H1 (cell line): ENCODE data around the gene C1orf87. TPM values are rescaled to one million over a fixed set of nuclear protein-coding genes. Genes with fewer than 3 reads are reported as not detected.

Experiments used
- CTCF ChIA-PET: fragments of 300-600 bp; sonication (Branson Sonifier 250); formaldehyde crosslinking; loops from one replicate; lab custom pipeline; 2021; ENCODE audit not compliant: partially characterized antibody; lab: Charles Lee
- POLR2A ChIA-PET: fragments of 300-600 bp; sonication (Branson Sonifier 250); formaldehyde crosslinking; loops from one replicate; lab custom pipeline; 2021; ENCODE audit warnings: inconsistent platforms; ENCODE audit not compliant: partially characterized antibody; lab: Charles Lee
- DNase-seq, 2 experiments: peaks; one replicate each; pipeline versions ENCODE4 v3.0.0 to v3.0.0-alpha.2; 2010 to 2022; ENCODE audit warnings: low spot score in 2 of 2, low read depth in 1 of 2, mixed read lengths in 1 of 2
- FAIRE-seq: peaks from 2 replicates; lab custom pipeline; 2011; peaks lifted over from hg19 to GRCh38; lab: Jason Lieb, UNC
- H2AFZ ChIP-seq: 2 replicates; pipeline ENCODE4 v1.8.1; 2012; ENCODE audit warnings: low read length, inconsistent platforms
- H2AK5ac ChIP-seq: 2 replicates; pipeline ENCODE4 v1.6.1; 2013; ENCODE audit warnings: low read depth, low read length
- H2BK120ac ChIP-seq: replicated peaks from 2 replicates; pipeline ENCODE3; 2013; ENCODE audit warnings: low read depth, low read length, inconsistent platforms
- H2BK12ac ChIP-seq: 2 replicates; pipeline ENCODE4 v1.6.1; 2013; ENCODE audit warnings: low read depth, low read length
- H2BK15ac ChIP-seq: 2 replicates; pipeline ENCODE4 v1.6.1; 2013; ENCODE audit warnings: low read length
- H2BK20ac ChIP-seq: 2 replicates; pipeline ENCODE4 v1.6.1; 2013; ENCODE audit warnings: low read length
- H2BK5ac ChIP-seq: 2 replicates; pipeline ENCODE4 v1.6.1; 2013; ENCODE audit warnings: low read depth, low read length
- H3K14ac ChIP-seq: 2 replicates; pipeline ENCODE4 v1.6.1; 2013; ENCODE audit warnings: inconsistent platforms; ENCODE audit not compliant: insufficient read length
- H3K18ac ChIP-seq: 2 replicates; pipeline ENCODE4 v1.6.1; 2013; ENCODE audit warnings: low read length; ENCODE audit errors: extremely low read depth
- H3K23ac ChIP-seq: 2 replicates; pipeline ENCODE4 v1.6.1; 2013; ENCODE audit warnings: inconsistent platforms; ENCODE audit not compliant: insufficient read length
- H3K23me2 ChIP-seq: 2 replicates; pipeline ENCODE4 v1.6.1; 2013; ENCODE audit warnings: low read depth, low read length
- H3K27ac ChIP-seq: 2 replicates; pipeline ENCODE4 v1.6.1; 2011; ENCODE audit warnings: low read depth, low read length, inconsistent platforms
- H3K27me3 ChIP-seq, 4 experiments: replicated peaks in 1 of 4; 1 replicate in 1 of 4; 2 replicates in 3 of 4; pipeline versions ENCODE4 v1.6.1 to v1.8.1; 2011 to 2013; ENCODE audit warnings: low read length in 3 of 4, mild to moderate bottlenecking in 3 of 4, inconsistent platforms in 2 of 4, mixed read lengths in 2 of 4, moderate library complexity in 1 of 4; ENCODE audit not compliant: control insufficient read depth in 3 of 4, insufficient read depth in 3 of 4; ENCODE audit errors: extremely low read depth in 1 of 4
- H3K36me3 ChIP-seq, 4 experiments: 2 replicates each; pipeline versions ENCODE4 v1.6.1 to v1.8.1; 2011 to 2013; ENCODE audit warnings: mild to moderate bottlenecking in 4 of 4, low read length in 3 of 4, moderate library complexity in 2 of 4, control low read depth in 1 of 4, inconsistent platforms in 1 of 4; ENCODE audit not compliant: insufficient read depth in 4 of 4, control insufficient read depth in 2 of 4
- H3K4ac ChIP-seq: replicated peaks from 2 replicates; pipeline ENCODE3; 2013; ENCODE audit warnings: low read length, low read depth, mixed read lengths, inconsistent platforms; ENCODE audit not compliant: insufficient read length
- H3K4me1 ChIP-seq, 4 experiments: replicated peaks in 1 of 4; 1 replicate in 1 of 4; 2 replicates in 3 of 4; pipeline versions ENCODE4 v1.6.1 to v1.8.1; 2011 to 2013; ENCODE audit warnings: low read length in 3 of 4, inconsistent platforms in 2 of 4, mixed read lengths in 1 of 4; ENCODE audit not compliant: insufficient read depth in 4 of 4, control insufficient read depth in 3 of 4
- H3K4me2 ChIP-seq, 2 experiments: 2 replicates each; pipeline versions ENCODE4 v1.6.1 to v1.8.1; 2011 to 2013; ENCODE audit warnings: low read depth in 2 of 2, low read length in 2 of 2, control low read depth in 1 of 2, inconsistent platforms in 1 of 2, mild to moderate bottlenecking in 1 of 2; ENCODE audit not compliant: insufficient read depth in 1 of 2
- H3K4me3 ChIP-seq, 4 experiments: fragments of 200-600, 300-600 bp in 1 of 4; sonication (generic), shearing (Covaris generic), sonication (Bioruptor Twin) in 1 of 4; 2 replicates each; pipeline versions ENCODE4 v1.5.1 to v1.8.1; 2011 to 2016; ENCODE audit warnings: low read length in 4 of 4, low read depth in 3 of 4, control low read depth in 2 of 4, inconsistent platforms in 2 of 4, mild to moderate bottlenecking in 2 of 4, mixed read lengths in 1 of 4, moderate library complexity in 1 of 4; ENCODE audit not compliant: insufficient read depth in 2 of 4; ENCODE audit errors: extremely low read depth in 1 of 4
- H3K56ac ChIP-seq: replicated peaks from 2 replicates; pipeline ENCODE3; 2013; ENCODE audit warnings: low read depth, mild to moderate bottlenecking, mixed read lengths, low read length, inconsistent platforms; ENCODE audit not compliant: insufficient read length
- H3K79me1 ChIP-seq: 2 replicates; pipeline ENCODE4 v1.6.1; 2013; ENCODE audit warnings: low read depth, low read length, control low read depth
- H3K79me2 ChIP-seq, 2 experiments: 2 replicates each; pipeline versions ENCODE4 v1.6.1 to v1.8.1; 2012 to 2013; ENCODE audit warnings: low read length in 2 of 2, mild to moderate bottlenecking in 2 of 2, inconsistent platforms in 1 of 2; ENCODE audit not compliant: insufficient read depth in 2 of 2, control insufficient read depth in 1 of 2
- H3K9ac ChIP-seq, 4 experiments: replicated peaks in 1 of 4; 1 replicate in 1 of 4; 2 replicates in 3 of 4; pipeline versions ENCODE4 v1.6.1 to v1.8.1; 2011 to 2013; ENCODE audit warnings: low read depth in 3 of 4, low read length in 3 of 4, control low read depth in 2 of 4, mild to moderate bottlenecking in 2 of 4, moderate library complexity in 2 of 4, inconsistent platforms in 1 of 4; ENCODE audit errors: extremely low read depth in 1 of 4
- H3K9me3 ChIP-seq, 2 experiments: 2 replicates each; pipeline versions ENCODE4 v1.6.1 to v1.8.1; 2012 to 2013; ENCODE audit warnings: mild to moderate bottlenecking in 2 of 2, moderate library complexity in 2 of 2, control low read depth in 1 of 2, inconsistent platforms in 1 of 2, low read depth in 1 of 2, low read length in 1 of 2, mixed read lengths in 1 of 2; ENCODE audit not compliant: insufficient read depth in 2 of 2
- H4K20me1 ChIP-seq, 2 experiments: replicated peaks in 1 of 2; 2 replicates each; pipeline versions ENCODE3 to v1.8.1; 2011 to 2013; ENCODE audit warnings: inconsistent platforms in 2 of 2, low read length in 2 of 2, mild to moderate bottlenecking in 1 of 2; ENCODE audit not compliant: insufficient read depth in 2 of 2, control insufficient read depth in 1 of 2
- H4K5ac ChIP-seq: 2 replicates; pipeline ENCODE4 v1.6.1; 2013; ENCODE audit warnings: low read length, low read depth, mixed read lengths, inconsistent platforms; ENCODE audit not compliant: insufficient read length
- H4K8ac ChIP-seq: 2 replicates; pipeline ENCODE4 v1.8.0; 2013; ENCODE audit warnings: mild to moderate bottlenecking, moderate library complexity, low read length, inconsistent platforms; ENCODE audit not compliant: insufficient read depth; ENCODE audit errors: extremely low read depth
- H4K91ac ChIP-seq: replicated peaks from 2 replicates; pipeline ENCODE3; 2013; ENCODE audit warnings: low read length, mixed read lengths, inconsistent platforms; ENCODE audit not compliant: insufficient read length
- HDAC2 ChIP-seq, 2 experiments: fragments of 300-600 bp in 1 of 2; sonication (generic) in 1 of 2; IDR thresholded peaks; 2 replicates each; pipeline ENCODE4 v1.6.1; 2011 to 2012; ENCODE audit warnings: low read depth in 2 of 2, low read length in 2 of 2, mild to moderate bottlenecking in 2 of 2, moderate library complexity in 2 of 2, borderline replicate concordance in 1 of 2, inconsistent platforms in 1 of 2
- MAFK ChIP-seq: IDR thresholded peaks from 2 replicates; pipeline ENCODE4 v1.6.1; 2012; ENCODE audit warnings: low read depth, mild to moderate bottlenecking, improper control_type of control experiment, low read length
- RAD21 ChIP-seq, 2 experiments: IDR thresholded peaks in 1 of 2; conservative IDR thresholded peaks in 1 of 2; 2 replicates each; pipeline ENCODE4 v1.6.1; 2011; ENCODE audit warnings: low read depth in 2 of 2, low read length in 2 of 2, improper control_type of control experiment in 1 of 2, inconsistent platforms in 1 of 2, mild to moderate bottlenecking in 1 of 2, moderate library complexity in 1 of 2
- WGBS, 2 experiments: shearing (Covaris generic) in 1 of 2; methylation state at CpG; one replicate each; pipeline versions ENCODE4 v1.1.6 to v1.1.7; 2013 to 2015; ENCODE audit warnings: low lambda C conversion rate in 2 of 2, mixed read lengths in 2 of 2, inconsistent platforms in 1 of 2, low coverage in 1 of 2, missing lambda C conversion rate in 1 of 2; ENCODE audit not compliant: insufficient replicate concordance in 2 of 2, insufficient coverage in 1 of 2, insufficient read length in 1 of 2; ENCODE audit errors: extremely low coverage in 1 of 2, missing lambda C conversion rate in 1 of 2; 5-methylcytosine and 5-hydroxymethylcytosine counted together
- polyA plus RNA-seq, 7 experiments: library from polyadenylated mRNA; depleted of rRNA in 3 of 7; stranded (reverse) in 5 of 7; unstranded in 2 of 7; fragments of >200 nt in 5 of 7; fragments of 200-250 nt in 2 of 7; gene quantifications; 1 replicate in 5 of 7; 2 replicates in 1 of 7; 4 replicates in 1 of 7; pipeline versions ENCODE4 v1.2.1 to v1.2.3, GENCODE V29; 2011 to 2013; ENCODE audit warnings: missing spikeins in 2 of 7, mixed read lengths in 2 of 7
- total RNA-seq: library from RNA; stranded (reverse); fragmentation: NEBNext Ultra II Directional; extraction: Animal tissue kit (Norgen Biotek cat#: 25700); gene quantifications from 2 replicates; pipeline ENCODE4 v1.2.1, GENCODE V29; 2021

C1orf87 gene
- total and polyA plus RNA-seq, 2 of the 8 experiments (the other 6 are each of a cell fraction or from before 2014, with no cell fraction given): 0.41 TPM; not detected in 1

DNA sequence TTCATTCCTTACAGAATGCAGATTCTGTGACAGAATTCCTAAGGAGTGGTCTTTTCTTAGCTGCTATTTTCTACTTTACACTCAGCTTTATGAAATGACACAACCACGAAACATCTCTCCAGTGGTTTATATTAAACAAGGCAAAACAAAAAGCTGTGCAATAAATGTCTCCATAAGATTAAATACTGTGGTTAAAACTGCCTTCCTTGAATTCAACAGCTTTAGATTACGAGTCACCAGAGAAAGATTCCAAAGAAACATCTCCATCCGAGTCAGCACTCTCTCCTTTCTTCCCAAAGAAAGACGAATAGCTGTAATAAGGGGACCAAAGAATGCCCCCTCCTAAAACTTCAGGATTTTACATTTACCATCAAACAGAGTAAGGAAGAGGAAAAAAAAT is 4.6 kb upstream of the C1orf87 start:
- no peak overlapping the region for H3K27ac ChIP-seq
- H2BK5ac ChIP-seq: no peak overlapping the region
- no peaks in the 10 kb centered on the region for H3K79me1 ChIP-seq
- no peaks in the 10 kb centered on the region for H3K79me2 ChIP-seq
- no peak overlapping the region for H3K4ac ChIP-seq
- no peak overlapping the region for H2BK120ac ChIP-seq
- H2BK20ac ChIP-seq: no peak overlapping the region
- H4K5ac ChIP-seq: no peak overlapping the region
- H3K23ac ChIP-seq: no peak overlapping the region
- no peak for TF ChIP-seq MAFK
- TF ChIP-seq RAD21 (IDR thresholded peaks at IDR 0.05 in 1 of 2, conservative IDR thresholded peaks at IDR 0.05 in 1 of 2; ENCODE audit: low read depth in 2 of 2, low read length in 2 of 2): no peak
- no peak for TF ChIP-seq HDAC2 (IDR thresholded peaks at IDR 0.05; ENCODE audit: borderline replicate concordance in 1 of 2, low read depth in 2 of 2, low read length in 2 of 2)
- no peaks in the 10 kb centered on the region for H3K36me3 ChIP-seq
- H3K4me2 ChIP-seq: no peak overlapping the region
- POLR2A ChIA-PET: no interaction called here
- no peaks in the 10 kb centered on the region for H3K9me3 ChIP-seq
- no peak overlapping the region for H3K14ac ChIP-seq
- H4K20me1 ChIP-seq: no peaks in the 10 kb centered on the region
- 83% methylated on average over 4 of the region's 4 CpGs; no CpG with 5 or more reads in 1 of the 2 experiments for WGBS, 2 experiments
- H3K27me3 ChIP-seq: no peaks in the 10 kb centered on the region
- DNase-seq (no peak), FAIRE-seq (no peak)
- peaks cover 5% of the 10 kb centered on the region for H3K23me2 ChIP-seq
- H2BK12ac ChIP-seq: no peak overlapping the region
- no peak overlapping the region for H3K9ac ChIP-seq
- H2BK15ac ChIP-seq: no peak overlapping the region
- H4K8ac ChIP-seq: no peak overlapping the region
- no peak overlapping the region for H3K18ac ChIP-seq
- no peak overlapping the region for H2AFZ ChIP-seq
- no peaks in the 10 kb centered on the region; a peak in 1 of 7 replicates for H3K4me1 ChIP-seq
- no peak overlapping the region for H2AK5ac ChIP-seq
- H3K4me3 ChIP-seq: no peak overlapping the region
- H3K56ac ChIP-seq: no peak overlapping the region
- CTCF ChIA-PET: interaction anchor here (1.3 to 1.6 kb wide), 4 partner anchors 11 to 131 kb away, joined by 3 to 5 read pairs (median 3); no protein-coding TSS in a partner anchor
- no peak overlapping the region for H4K91ac ChIP-seq
